ENCODE measurements around the gene CHRDL2. TPM values are rescaled to one million over a fixed set of nuclear protein-coding genes. Genes with fewer than 3 reads are reported as not detected.

CHRDL2 gene
- total RNA-seq, 2 experiments from 2014 or later: not detected

DNA sequence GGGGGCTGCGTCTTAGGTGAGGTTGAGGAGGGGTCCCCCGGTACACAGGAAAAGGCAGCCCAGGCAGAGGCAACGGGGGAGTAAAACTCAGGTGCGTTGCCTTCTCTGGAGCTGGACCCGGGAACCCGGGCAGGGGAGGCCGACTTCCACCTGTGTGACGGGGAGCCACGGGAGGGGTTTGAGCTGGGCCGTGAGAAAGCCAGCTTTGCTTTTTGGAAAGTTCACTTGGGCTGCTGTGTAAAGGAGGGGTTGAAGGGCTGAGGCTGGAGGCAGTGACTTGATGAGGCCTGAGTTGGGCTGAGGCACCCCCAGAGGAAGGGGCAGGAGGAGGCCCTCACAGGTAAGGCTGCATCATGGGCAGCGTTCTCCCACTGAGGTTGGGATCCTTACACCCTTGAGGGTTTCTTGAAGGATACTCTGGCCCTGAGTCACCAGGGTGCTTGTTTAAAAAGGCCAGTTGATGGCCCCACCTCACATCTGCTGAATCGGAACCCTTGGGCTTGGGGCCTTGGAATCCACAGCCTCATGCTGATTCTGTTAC is 47.2 kb downstream of the CHRDL2 start:
- ChIA-PET CTCF (ENCODE audit: unreplicated experiment) (no interaction called here), POLR2A (no interaction called here)
- no peak overlapping the region for H3K4me2 ChIP-seq (ENCODE audit: low read length)
- H3K79me2 ChIP-seq (ENCODE audit: insufficient read depth, low read depth, low read length): no peaks in the 10 kb centered on the region
- H3K27ac ChIP-seq (ENCODE audit: low read depth, low read length, poor library complexity, severe bottlenecking): no peak overlapping the region
- no peaks in the 10 kb centered on the region for H3K4me1 ChIP-seq (ENCODE audit: insufficient read depth, low read length, poor library complexity, severe bottlenecking)
- no peak for DNase-seq (ENCODE audit: low spot score)
- no peak overlapping the region for H3K4me3 ChIP-seq (ENCODE audit: low read depth, low read length, poor library complexity, severe bottlenecking)
- TF ChIP-seq, protein P1, sequence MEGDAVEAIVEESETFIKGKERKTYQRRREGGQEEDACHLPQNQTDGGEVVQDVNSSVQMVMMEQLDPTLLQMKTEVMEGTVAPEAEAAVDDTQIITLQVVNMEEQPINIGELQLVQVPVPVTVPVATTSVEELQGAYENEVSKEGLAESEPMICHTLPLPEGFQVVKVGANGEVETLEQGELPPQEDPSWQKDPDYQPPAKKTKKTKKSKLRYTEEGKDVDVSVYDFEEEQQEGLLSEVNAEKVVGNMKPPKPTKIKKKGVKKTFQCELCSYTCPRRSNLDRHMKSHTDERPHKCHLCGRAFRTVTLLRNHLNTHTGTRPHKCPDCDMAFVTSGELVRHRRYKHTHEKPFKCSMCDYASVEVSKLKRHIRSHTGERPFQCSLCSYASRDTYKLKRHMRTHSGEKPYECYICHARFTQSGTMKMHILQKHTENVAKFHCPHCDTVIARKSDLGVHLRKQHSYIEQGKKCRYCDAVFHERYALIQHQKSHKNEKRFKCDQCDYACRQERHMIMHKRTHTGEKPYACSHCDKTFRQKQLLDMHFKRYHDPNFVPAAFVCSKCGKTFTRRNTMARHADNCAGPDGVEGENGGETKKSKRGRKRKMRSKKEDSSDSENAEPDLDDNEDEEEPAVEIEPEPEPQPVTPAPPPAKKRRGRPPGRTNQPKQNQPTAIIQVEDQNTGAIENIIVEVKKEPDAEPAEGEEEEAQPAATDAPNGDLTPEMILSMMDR (conservative IDR thresholded peaks at IDR 0.05; ENCODE audit: low read length): no peak
- TF ChIP-seq EZH2phosphoT487 (IDR thresholded peaks at IDR 0.05; ENCODE audit: borderline replicate concordance, low read depth, low read length): no peak
- intact Hi-C loops (cut with micrococcal nuclease; ENCODE audit: unreplicated experiment): no loop called here
- H2AFZ ChIP-seq (ENCODE audit: low read length): no peak overlapping the region
- H3K36me3 ChIP-seq (ENCODE audit: insufficient read depth, low read length): no peaks in the 10 kb centered on the region
- BruUV-seq (replicated peaks): no TSS peak
- H4K20me1 ChIP-seq (ENCODE audit: insufficient read depth, low read length): no peaks in the 10 kb centered on the region
- no peaks in the 10 kb centered on the region for H3K9me2 ChIP-seq (ENCODE audit: insufficient read depth, low read length)
- no peaks in the 10 kb centered on the region for H3K9me3 ChIP-seq (ENCODE audit: low read length)

DNA sequence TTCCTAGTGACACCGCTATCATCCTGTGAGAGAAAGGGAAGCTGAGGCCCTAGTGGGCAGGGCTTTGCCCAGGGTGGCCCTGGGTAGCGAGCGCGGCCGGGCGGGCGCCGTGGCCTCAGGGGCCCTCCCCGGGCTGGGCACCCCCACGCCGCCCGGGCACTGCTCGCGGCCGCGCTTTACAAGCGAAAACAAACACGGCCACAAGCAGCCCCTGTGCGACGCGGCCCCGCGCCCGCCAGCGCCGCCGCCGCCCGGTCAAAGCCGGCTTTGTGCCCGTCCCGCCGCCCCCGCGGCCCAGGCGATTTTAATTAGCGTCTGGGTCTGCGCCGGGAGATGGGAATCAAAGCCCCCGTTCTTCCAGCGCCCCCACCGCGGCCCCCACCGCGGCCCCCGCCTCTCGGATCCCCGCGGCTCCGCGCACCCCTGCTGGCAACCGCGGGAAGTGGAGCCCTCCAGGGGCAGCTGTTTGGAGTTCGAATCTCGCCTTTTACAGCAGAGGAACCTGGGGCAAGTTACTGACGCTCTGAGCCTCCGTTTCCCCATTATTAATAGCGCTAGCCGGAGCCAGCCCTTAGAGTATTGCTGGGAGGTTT is 47.9 kb downstream of the CHRDL2 start:
- TF ChIP-seq, protein P1 (conservative IDR thresholded peaks at IDR 0.05; ENCODE audit: low read length): no peak
- no peak for TF ChIP-seq EZH2phosphoT487 (IDR thresholded peaks at IDR 0.05; ENCODE audit: borderline replicate concordance, low read depth, low read length)
- H3K4me2 ChIP-seq (ENCODE audit: low read length): no peak overlapping the region
- H2AFZ ChIP-seq (ENCODE audit: low read length): no peak overlapping the region
- no peak for DNase-seq (ENCODE audit: low spot score)
- H3K9me2 ChIP-seq (ENCODE audit: insufficient read depth, low read length): no peaks in the 10 kb centered on the region
- no peaks in the 10 kb centered on the region for H3K9me3 ChIP-seq (ENCODE audit: low read length)
- no TSS peak for BruUV-seq (replicated peaks)
- no peaks in the 10 kb centered on the region for H3K79me2 ChIP-seq (ENCODE audit: insufficient read depth, low read depth, low read length)
- ChIA-PET CTCF (ENCODE audit: unreplicated experiment) (no interaction called here), POLR2A (no interaction called here)
- H3K27ac ChIP-seq (ENCODE audit: low read depth, low read length, poor library complexity, severe bottlenecking): no peak overlapping the region
- H4K20me1 ChIP-seq (ENCODE audit: insufficient read depth, low read length): no peaks in the 10 kb centered on the region
- no peaks in the 10 kb centered on the region for H3K36me3 ChIP-seq (ENCODE audit: insufficient read depth, low read length)
- intact Hi-C loops (cut with micrococcal nuclease; ENCODE audit: unreplicated experiment): no loop called here
- no peaks in the 10 kb centered on the region for H3K4me1 ChIP-seq (ENCODE audit: insufficient read depth, low read length, poor library complexity, severe bottlenecking)
- no peak overlapping the region for H3K4me3 ChIP-seq (ENCODE audit: low read depth, low read length, poor library complexity, severe bottlenecking)

DNA sequence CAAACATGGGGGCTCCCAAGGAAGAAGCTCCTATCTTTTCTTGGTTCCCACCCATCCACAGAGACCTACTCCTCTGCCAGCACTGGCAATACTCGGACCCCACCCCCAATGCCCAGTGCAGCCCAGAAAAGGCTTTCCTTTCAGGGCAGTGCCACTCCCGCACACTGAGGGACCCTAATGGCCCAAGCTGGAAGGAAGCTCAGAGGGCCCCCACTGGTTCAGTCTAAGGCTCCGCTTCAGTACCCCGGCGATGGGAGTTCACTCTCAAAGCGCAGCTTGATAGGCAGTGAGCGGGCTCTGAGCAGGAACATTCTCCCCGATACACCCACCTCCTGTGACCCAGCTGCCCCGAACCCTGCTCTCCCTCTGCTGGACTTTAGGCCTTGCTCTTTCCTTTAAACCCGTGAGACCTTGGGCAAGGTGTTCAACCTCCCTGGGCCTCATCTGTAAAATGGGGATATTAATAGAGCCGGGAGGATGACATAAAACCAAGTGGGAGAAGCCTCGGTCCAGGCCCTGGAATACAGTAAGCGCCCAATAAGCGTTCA is 48.4 kb downstream of the CHRDL2 start:
- Histone ChIP-seq H3K4me3 (ENCODE audit: low read depth, low read length, poor library complexity, severe bottlenecking) (no peak overlapping the region), H3K9me2 (ENCODE audit: insufficient read depth, low read length) (no peaks in the 10 kb centered on the region), H3K9me3 (ENCODE audit: low read length) (no peaks in the 10 kb centered on the region), H3K4me1 (ENCODE audit: insufficient read depth, low read length, poor library complexity, severe bottlenecking) (no peaks in the 10 kb centered on the region), H3K27ac (ENCODE audit: low read depth, low read length, poor library complexity, severe bottlenecking) (no peak overlapping the region), H3K36me3 (ENCODE audit: insufficient read depth, low read length) (no peaks in the 10 kb centered on the region), H2AFZ (ENCODE audit: low read length) (no peak overlapping the region), H4K20me1 (ENCODE audit: insufficient read depth, low read length) (no peaks in the 10 kb centered on the region), H3K79me2 (ENCODE audit: insufficient read depth, low read depth, low read length) (no peaks in the 10 kb centered on the region), H3K4me2 (ENCODE audit: low read length) (no peak overlapping the region)
- ChIA-PET CTCF (ENCODE audit: unreplicated experiment) (no interaction called here), POLR2A (no interaction called here)
- DNase-seq (ENCODE audit: low spot score): no peak
- intact Hi-C loops (cut with micrococcal nuclease; ENCODE audit: unreplicated experiment): no loop called here
- TF ChIP-seq, protein P1 (conservative IDR thresholded peaks at IDR 0.05; ENCODE audit: low read length): no peak
- TF ChIP-seq EZH2phosphoT487 (IDR thresholded peaks at IDR 0.05; ENCODE audit: borderline replicate concordance, low read depth, low read length): no peak
- BruUV-seq (replicated peaks): no TSS peak
